ENCODE results near the gene SLC35B1. TPM values are rescaled to one million over a fixed set of nuclear protein-coding genes. Genes with fewer than 3 reads are reported as not detected.

Gene SLC35B1
- 10 to 100 TPM; 79.3 to 86.4 (median 83.1) TPM for polyA plus RNA-seq (ENCODE audit: insufficient read length in 4 of 4)

- peak; percentile 97 to 98 (median 98) for DNase-seq (ENCODE audit: low read depth in 4 of 4, low spot score in 3 of 4)
Measured at GRCh38 chr17:49707608-49708514, at the start of gene SLC35B1. Gene SLC35B1, minus strand, starts transcription at chr17:49707964. Its CDS starts 131 bp downstream, at chr17:49707833.

- no peak for DNase-seq (ENCODE audit: low read depth in 4 of 4, low spot score in 3 of 4)
Measured at GRCh38 chr17:49757151-49757777, 49.5 kb upstream of the SLC35B1 start.

- no peak for DNase-seq (ENCODE audit: low read depth in 4 of 4, low spot score in 3 of 4)
Measured at GRCh38 chr17:49756323-49757150, 48.8 kb upstream of the SLC35B1 start.

GRCh38 chr17:49755663-49756283, 48.0 kb upstream of the SLC35B1 start:
- no peak for DNase-seq (ENCODE audit: low read depth in 4 of 4, low spot score in 3 of 4)

DNA sequence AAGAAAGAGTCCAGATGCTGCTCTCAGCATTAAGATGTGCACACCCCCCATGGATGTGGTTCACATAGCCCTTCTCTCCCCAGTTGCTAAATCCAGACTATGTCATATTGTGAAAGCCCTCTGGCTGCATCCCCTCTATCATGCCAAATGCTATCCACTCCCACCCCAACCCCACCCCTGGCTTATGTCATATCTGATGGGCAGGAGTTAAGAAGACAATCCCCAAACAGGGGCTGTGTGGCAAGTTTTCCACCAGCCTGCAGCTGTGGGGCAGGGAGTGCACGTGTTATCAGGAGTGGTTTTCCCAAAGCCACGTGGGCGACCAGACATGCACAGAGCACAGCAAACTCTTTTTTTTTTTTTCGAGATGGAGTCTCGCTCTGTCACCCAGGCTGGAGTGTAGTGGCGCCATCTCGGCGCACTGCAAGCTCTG, 46.2 kb upstream of the SLC35B1 start:
- DNase-seq (ENCODE audit: low read depth in 4 of 4, low spot score in 3 of 4), result no peak

- no peak for DNase-seq (ENCODE audit: low read depth in 4 of 4, low spot score in 3 of 4)
Measured at GRCh38 chr17:49752508-49752907, 44.7 kb upstream of the SLC35B1 start.

DNA sequence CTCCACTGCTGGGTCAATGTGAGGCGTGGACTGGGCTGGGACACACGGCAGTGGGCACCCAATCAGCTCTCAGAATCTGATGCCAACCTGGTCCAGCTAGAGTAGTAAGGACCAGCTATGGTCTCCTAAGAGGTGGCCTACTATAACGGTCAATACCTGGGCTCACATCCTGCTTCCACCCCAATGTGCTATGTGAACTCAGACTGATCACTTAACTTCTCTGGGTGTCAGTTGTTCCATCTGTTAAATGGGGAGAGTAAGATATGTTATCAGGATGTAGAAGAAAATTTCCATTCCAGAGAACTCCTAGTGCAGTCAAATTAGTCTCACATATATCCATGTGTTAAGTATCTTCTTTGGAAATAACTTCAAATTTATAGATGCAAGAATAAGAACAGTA, 42.0 kb upstream of the SLC35B1 start:
- no peak for DNase-seq (ENCODE audit: low read depth in 4 of 4, low spot score in 3 of 4)

DNA sequence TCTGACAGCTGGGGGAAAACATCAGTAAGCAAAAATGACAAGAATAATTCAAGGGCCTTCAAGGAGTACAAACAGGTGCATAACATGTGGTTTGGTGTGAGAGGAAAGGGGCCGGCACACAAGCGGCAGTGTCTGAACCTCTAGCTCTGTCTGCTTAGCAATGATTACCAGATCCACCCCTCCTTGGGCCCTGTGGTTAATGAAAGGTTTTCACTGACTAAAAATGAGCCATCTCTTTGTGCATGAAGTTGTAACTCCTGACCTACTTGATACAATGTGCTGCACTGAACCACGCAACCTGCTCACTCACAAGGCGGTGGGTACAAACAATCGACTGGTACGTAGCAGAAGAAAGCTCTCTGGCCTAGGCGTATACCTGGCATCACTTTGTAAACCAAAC, 41.0 kb upstream of the SLC35B1 start:
- DNase-seq (ENCODE audit: low read depth in 4 of 4, low spot score in 3 of 4), result no peak

DNA sequence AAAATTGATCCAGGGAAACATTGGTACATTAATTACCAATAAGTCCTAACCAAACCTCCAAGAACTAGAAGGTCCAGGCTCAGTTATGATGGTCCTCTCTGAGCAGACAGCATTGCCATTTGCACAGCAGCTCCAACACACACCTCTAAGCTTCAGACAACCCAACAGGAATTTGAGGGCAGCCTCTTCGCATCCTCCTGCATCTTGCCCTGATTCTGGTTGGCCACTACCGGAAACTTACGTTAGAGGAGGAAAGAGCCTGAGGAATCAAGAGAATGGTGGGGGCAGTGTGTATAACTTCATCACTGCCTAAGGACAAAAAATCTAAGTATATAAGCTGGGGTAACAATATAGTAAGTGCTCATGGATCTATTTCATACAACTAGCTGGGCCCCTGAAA, 40.5 kb upstream of the SLC35B1 start:
- no peak for DNase-seq (ENCODE audit: low read depth in 4 of 4, low spot score in 3 of 4)

- no peak for DNase-seq (ENCODE audit: low read depth in 4 of 4, low spot score in 3 of 4)
Measured at GRCh38 chr17:49747632-49748031, 39.9 kb upstream of the SLC35B1 start.

DNA sequence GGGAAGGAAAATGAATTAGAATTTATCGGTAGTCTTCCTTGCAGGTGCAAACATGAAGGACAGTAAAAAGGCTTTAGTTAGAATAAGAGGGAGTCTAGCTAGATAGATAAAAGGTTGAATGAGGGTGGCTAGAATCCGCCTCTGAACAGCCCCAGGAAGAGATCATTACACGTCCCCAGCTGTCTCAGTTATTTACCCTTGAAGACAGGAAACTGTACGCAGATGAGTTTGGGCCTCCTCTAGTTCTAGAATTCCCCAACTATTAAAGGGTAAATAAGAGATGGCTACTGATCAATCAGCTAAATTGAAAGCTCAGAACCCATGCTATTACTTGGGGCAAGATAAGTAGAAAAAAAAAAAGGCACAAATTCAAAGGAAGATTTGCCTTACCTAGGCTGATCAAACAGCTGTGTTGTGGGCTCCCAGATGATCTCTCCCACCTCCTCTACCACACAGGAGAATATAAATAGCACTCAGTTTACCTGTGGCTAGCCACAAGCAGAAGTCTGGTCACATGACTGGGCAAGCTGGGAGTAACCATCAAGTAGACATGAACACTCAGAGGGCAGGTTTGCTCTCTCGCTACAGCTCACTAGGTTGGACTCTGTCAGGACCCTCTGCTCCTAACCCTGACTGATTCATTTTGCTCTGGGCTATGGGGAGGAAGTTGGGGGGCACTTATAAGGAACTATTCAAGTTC, 39.2 kb upstream of the SLC35B1 start:
- DNase-seq (ENCODE audit: low read depth in 4 of 4, low spot score in 3 of 4), result no peak

DNA sequence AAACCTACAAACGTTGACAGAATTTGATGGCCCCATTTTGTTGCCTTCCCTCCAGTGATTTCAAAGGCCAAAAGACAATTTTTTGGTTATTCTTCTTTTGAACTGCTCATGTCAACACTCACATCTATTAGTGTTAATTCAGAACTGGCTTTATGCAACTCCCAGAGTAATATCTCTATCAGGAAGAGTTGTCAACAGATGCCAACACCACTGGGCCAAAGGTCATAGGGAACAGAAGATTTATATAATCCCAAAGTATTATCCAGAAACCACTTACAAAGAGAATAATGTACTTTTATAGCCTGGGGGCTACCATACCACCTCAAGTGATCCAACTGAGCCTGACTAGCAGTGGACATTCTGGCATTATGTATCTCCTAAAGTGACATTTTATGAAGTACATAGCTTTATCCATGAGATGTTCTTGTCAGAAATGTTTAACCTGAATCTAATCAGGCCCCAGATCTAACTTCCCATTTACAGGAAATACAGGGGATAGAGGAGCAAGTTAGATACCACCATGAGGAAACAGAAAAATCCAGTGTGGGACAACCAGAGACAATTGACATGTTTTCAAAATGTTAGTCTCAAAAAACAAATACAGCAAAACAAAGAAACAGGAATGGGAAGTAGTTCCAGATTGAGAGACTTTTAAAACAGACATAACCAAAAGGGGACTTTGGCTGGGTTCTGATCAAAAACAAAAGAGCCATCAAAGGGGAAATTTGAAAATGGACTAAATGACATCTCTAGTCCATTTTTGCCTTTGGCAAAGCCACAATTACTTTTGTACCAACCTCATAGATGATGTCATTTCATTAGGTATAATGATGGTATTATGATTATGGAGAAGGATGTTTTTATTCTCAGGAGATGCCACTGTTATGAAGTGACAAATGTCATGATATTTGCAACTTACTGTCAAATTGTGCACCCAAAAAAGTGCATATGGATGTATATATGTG, 37.7 kb upstream of the SLC35B1 start:
- DNase-seq (ENCODE audit: low read depth in 4 of 4, low spot score in 3 of 4), result no peak

- DNase-seq (ENCODE audit: low read depth in 4 of 4, low spot score in 3 of 4), result no peak
Measured at GRCh38 chr17:49742166-49742638, 34.4 kb upstream of the SLC35B1 start.

DNA sequence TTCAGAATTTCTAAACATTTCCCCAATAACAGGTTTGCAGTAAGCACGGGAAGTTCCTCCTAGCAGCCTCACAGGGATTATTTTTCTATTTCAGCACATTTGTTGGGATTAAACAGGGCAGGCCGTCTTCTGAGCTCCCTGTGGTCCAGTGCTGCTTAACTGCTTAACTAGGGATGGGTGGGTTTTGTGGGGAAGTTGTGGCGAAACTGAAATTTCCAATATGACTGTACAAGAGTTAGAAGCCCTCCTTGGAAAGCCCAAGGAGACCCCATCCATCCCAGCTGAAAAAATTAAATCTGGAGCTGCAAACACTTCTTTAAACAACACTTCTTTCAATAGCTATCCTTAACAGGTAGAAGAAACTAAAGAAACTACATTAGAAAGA, 33.9 kb upstream of the SLC35B1 start:
- no peak for DNase-seq (ENCODE audit: low read depth in 4 of 4, low spot score in 3 of 4)

GRCh38 chr17:49741009-49741691, 33.4 kb upstream of the SLC35B1 start:
- no peak for DNase-seq (ENCODE audit: low read depth in 4 of 4, low spot score in 3 of 4)

DNA sequence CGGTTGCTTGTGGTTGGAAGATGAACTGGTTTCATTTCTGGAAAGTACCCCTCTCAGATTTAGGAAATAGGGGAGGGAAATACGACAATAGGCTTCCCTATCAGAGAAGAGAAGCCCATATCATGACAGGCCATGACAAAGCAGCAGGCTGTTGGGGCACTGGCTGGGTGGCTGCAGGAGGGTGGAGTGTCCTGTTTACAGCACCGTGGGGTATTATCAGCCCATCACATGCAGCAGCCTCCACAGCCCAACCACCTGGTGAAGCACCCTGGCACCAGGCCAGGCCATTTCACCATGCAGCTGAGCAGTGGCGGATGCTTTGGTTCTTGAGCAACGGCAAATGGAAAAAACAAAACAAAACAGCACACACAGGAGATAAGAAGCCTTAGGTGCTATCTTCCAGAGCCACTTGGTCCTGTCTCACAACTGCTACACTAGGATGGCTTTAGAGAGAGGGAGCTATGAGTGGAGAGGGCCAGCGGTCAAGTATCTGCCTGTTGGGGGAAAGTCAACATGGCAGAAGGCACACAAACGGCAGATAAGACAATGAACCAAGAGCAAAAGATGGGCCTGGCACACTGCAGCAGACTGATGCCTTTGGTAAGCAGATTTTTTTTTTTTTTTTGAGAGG, 32.0 kb upstream of the SLC35B1 start:
- DNase-seq (ENCODE audit: low read depth in 4 of 4, low spot score in 3 of 4), result no peak

DNA sequence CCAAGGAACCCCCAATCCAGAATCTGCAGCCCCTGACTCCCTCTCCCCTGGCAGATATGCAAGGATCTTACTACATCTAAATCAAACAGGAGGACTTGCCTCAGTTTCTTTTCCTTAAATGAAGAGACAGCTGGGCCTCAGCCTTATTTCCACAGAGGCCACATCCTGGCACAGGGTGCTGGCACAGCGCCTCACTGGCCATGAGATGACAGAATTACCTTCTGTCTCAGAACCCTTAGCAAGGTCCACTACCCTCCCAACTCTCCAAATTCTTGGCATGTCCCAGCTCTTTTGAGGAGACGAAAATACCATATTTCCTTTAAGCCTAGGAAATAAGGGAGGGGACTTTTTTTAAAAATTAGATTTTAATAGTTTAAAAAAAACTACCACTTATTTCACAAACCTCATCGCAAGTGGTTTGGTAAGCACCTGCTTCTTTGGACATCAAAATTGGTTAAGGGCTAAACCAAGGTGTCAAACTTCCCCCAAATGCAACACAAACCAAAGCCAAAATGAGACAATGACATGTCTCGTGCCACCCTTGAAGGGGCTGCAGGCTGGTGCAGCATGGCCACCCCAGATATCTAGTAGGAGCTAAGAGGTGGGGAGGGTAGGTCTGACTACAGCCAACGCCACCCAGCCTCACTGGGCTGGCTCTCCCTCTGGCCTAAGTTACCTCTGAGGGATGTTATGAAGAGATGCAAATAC, 30.8 kb upstream of the SLC35B1 start:
- no peak for DNase-seq (ENCODE audit: low read depth in 4 of 4, low spot score in 3 of 4)
